GM19240 (cell line): ENCODE results near the gene FILIP1L.
"Not testable (repeated sequence)": the region's sequence is repeated elsewhere in the genome, so short reads cannot be mapped to it uniquely, and the experiment has no call there.

Experiments
- DNase-seq: peaks from one replicate; pipeline ENCODE4 v3.0.0; 2011; ENCODE audit warnings: low spot score; ENCODE audit not compliant: insufficient read length

Gene FILIP1L

GRCh38 chr3:100075851-100076730, 38.2 kb downstream of the FILIP1L start:
- no peak for DNase-seq

GRCh38 chr3:100075196-100075595, 39.1 kb downstream of the FILIP1L start:
- DNase-seq, result no peak

- DNase-seq, result no peak
These were observed 40.5 kb downstream of the FILIP1L start for GRCh38 chr3:100073714-100074307.

GRCh38 chr3:100073049-100073713, 41.1 kb downstream of the FILIP1L start:
- no peak for DNase-seq

GRCh38 chr3:100072326-100073048, 41.8 kb downstream of the FILIP1L start:
- no peak for DNase-seq

GRCh38 chr3:100069472-100069871, 44.8 kb downstream of the FILIP1L start:
- DNase-seq, result no peak

GRCh38 chr3:100068826-100069225, 45.5 kb downstream of the FILIP1L start:
- peak; percentile 38 for DNase-seq

GRCh38 chr3:100067589-100067988, 46.7 kb downstream of the FILIP1L start:
- DNase-seq, result no peak

GRCh38 chr3:100063929-100064461, 50.3 kb downstream of the FILIP1L start:
- DNase-seq, result no peak

- no peak for DNase-seq
These were observed 51.6 kb downstream of the FILIP1L start for GRCh38 chr3:100062665-100063064.

- no peak for DNase-seq
These were observed 53.4 kb downstream of the FILIP1L start for GRCh38 chr3:100060685-100061484.

- no peak for DNase-seq
These were observed 54.8 kb downstream of the FILIP1L start for GRCh38 chr3:100059472-100059871.

- DNase-seq, result no peak
These were observed 56.4 kb downstream of the FILIP1L start for GRCh38 chr3:100057716-100058575.

GRCh38 chr3:100053951-100054620, 60.2 kb downstream of the FILIP1L start:
- DNase-seq, result no peak

- DNase-seq, result not testable (repeated sequence)
These were observed 62.8 kb downstream of the FILIP1L start for GRCh38 chr3:100051513-100051912.

GRCh38 chr3:100048248-100048647, 66.1 kb downstream of the FILIP1L start:
- no peak for DNase-seq

GRCh38 chr3:100047455-100048141, 66.7 kb downstream of the FILIP1L start:
- no peak for DNase-seq

- no peak for DNase-seq
These were observed 67.3 kb downstream of the FILIP1L start for GRCh38 chr3:100046986-100047385.
